Osteoblast (primary cell): Measurements from ENCODE around the gene SLC35F1. TPM values are rescaled to one million over a fixed set of nuclear protein-coding genes. Genes with fewer than 3 reads are reported as not detected.

ENCODE experiments used
- DNase-seq: peaks from one replicate; pipeline ENCODE4 v3.0.0; 2011; ENCODE audit warnings: low spot score, mixed read lengths; ENCODE audit not compliant: insufficient read length; ENCODE audit errors: missing footprints
- H2AFZ ChIP-seq: 2 replicates; pipeline ENCODE4 v1.6.0; 2011; ENCODE audit warnings: mild to moderate bottlenecking, low read length
- H3K27ac ChIP-seq: 2 replicates; pipeline ENCODE4 v1.5.1; 2011; ENCODE audit warnings: mild to moderate bottlenecking, low read depth, low read length, moderate library complexity
- H3K27me3 ChIP-seq: 2 replicates; pipeline ENCODE4 v1.6.0; 2012; ENCODE audit warnings: mild to moderate bottlenecking, control low read depth, inconsistent platforms, low read length, moderate library complexity; ENCODE audit not compliant: insufficient read depth
- H3K36me3 ChIP-seq: 2 replicates; pipeline ENCODE4 v1.5.1; 2011; ENCODE audit warnings: mild to moderate bottlenecking, low read length, control low read depth, moderate library complexity; ENCODE audit not compliant: insufficient read depth
- H3K4me1 ChIP-seq: 2 replicates; pipeline ENCODE4 v1.5.1; 2011; ENCODE audit warnings: mild to moderate bottlenecking, low read length, control low read depth, moderate library complexity; ENCODE audit not compliant: insufficient read depth
- H3K4me2 ChIP-seq: 2 replicates; pipeline ENCODE4 v1.6.0; 2011; ENCODE audit warnings: mild to moderate bottlenecking, low read length; ENCODE audit not compliant: insufficient read depth
- H3K4me3 ChIP-seq: fragments of 200-600 bp; sonication (generic); 3 replicates; pipeline ENCODE4 v1.5.1; 2012; ENCODE audit warnings: mild to moderate bottlenecking, low read length, inconsistent platforms; ENCODE audit not compliant: insufficient read depth
- H3K79me2 ChIP-seq: 2 replicates; pipeline ENCODE4 v1.6.0; 2012; ENCODE audit warnings: mild to moderate bottlenecking, low read length, control low read depth, inconsistent platforms; ENCODE audit not compliant: insufficient read depth
- H3K9me3 ChIP-seq: 2 replicates; pipeline ENCODE4 v1.5.1; 2011; ENCODE audit warnings: low read depth, low read length, control low read depth
- H4K20me1 ChIP-seq: 2 replicates; pipeline ENCODE4 v1.6.0; 2012; ENCODE audit warnings: mild to moderate bottlenecking, low read length, control low read depth; ENCODE audit not compliant: insufficient read depth
- total RNA-seq: library from RNA; depleted of rRNA; stranded (reverse); fragments of >200 nt; gene quantifications from 2 replicates; pipeline ENCODE4 v1.2.3, GENCODE V29; 2012
- TF ChIP-seq, protein P1 (sequence below): IDR thresholded peaks from 2 replicates; pipeline ENCODE4 v1.5.1; 2011; ENCODE audit warnings: mild to moderate bottlenecking, low read depth, low read length, moderate library complexity; ENCODE audit errors: extremely low read depth

SLC35F1 gene
- total RNA-seq, 1 donor: under 0.01 TPM

DNA sequence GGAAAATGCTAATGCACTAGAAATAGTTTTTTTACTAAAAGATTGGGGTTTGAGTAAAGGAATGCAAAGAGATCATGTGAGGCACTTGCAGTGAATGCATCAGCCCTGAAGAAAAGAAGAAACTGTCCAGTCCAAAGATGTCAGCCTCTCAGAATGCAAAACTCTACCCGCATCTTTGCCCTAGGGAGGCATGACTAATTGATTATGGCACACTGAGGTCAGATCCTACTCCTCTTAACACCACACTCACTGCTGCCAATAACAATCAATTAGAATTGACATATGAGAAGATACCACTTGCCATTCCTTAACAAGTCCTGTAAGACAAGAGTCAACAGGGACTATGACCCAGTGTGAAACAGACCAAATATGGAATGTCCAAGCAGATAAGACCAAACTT lies 378.7 kb downstream of the SLC35F1 start:
- TF ChIP-seq, protein P1, sequence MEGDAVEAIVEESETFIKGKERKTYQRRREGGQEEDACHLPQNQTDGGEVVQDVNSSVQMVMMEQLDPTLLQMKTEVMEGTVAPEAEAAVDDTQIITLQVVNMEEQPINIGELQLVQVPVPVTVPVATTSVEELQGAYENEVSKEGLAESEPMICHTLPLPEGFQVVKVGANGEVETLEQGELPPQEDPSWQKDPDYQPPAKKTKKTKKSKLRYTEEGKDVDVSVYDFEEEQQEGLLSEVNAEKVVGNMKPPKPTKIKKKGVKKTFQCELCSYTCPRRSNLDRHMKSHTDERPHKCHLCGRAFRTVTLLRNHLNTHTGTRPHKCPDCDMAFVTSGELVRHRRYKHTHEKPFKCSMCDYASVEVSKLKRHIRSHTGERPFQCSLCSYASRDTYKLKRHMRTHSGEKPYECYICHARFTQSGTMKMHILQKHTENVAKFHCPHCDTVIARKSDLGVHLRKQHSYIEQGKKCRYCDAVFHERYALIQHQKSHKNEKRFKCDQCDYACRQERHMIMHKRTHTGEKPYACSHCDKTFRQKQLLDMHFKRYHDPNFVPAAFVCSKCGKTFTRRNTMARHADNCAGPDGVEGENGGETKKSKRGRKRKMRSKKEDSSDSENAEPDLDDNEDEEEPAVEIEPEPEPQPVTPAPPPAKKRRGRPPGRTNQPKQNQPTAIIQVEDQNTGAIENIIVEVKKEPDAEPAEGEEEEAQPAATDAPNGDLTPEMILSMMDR: no peak
- no peaks in the 10 kb centered on the region for H3K79me2 ChIP-seq
- H3K4me2 ChIP-seq: no peak overlapping the region
- H3K9me3 ChIP-seq: no peaks in the 10 kb centered on the region
- H2AFZ ChIP-seq: no peak overlapping the region
- H3K27ac ChIP-seq: no peak overlapping the region
- DNase-seq: peak; percentile 53
- H3K36me3 ChIP-seq: no peaks in the 10 kb centered on the region
- H3K4me3 ChIP-seq: no peak overlapping the region
- peaks cover 5% of the 10 kb centered on the region for H3K27me3 ChIP-seq
- H4K20me1 ChIP-seq: no peaks in the 10 kb centered on the region
- H3K4me1 ChIP-seq: peaks cover 13% of the 10 kb centered on the region

DNA sequence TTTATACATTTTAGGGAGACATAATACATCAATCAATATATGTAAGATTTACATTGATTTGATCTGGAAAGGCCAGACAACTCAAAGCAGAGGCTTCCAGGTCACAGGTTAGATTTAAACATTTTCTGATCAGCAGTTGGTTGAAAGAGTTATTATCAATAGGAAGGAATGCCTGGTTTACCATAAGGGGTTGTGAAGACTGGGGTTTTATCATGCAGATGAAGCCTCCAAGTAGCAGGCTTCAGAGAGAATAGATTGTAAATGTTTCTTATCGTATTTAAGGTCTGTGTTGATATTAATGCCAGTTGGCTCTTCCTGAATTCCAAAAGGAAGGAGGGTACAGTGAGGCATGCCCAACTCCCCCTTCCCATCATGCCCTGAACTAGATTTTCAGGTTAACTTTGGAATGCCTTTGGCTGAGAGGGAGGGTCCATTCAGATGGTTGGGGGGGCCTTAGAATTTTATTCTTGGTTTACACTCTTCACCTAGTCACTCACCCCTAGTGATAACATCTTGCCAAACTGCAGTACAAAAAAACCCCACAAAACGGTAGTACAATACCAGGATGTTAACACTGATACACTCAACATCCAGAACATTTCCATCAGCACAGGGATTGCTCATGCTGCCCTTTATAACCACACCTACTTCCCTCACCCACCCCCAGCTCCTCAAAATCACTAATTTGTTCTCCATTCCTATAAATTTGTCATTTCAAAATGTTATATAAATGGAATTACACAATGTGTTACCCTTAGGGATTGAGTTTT lies 381.5 kb downstream of the SLC35F1 start:
- TF ChIP-seq, protein P1: peak; percentile 47
- H3K4me2 ChIP-seq: no peak overlapping the region
- no peak for DNase-seq
- no peaks in the 10 kb centered on the region for H3K27me3 ChIP-seq
- H2AFZ ChIP-seq: no peak overlapping the region
- no peaks in the 10 kb centered on the region for H3K9me3 ChIP-seq
- no peaks in the 10 kb centered on the region for H3K36me3 ChIP-seq
- no peaks in the 10 kb centered on the region for H3K79me2 ChIP-seq
- peaks cover 12% of the 10 kb centered on the region for H3K4me1 ChIP-seq
- H3K4me3 ChIP-seq: no peak overlapping the region
- no peak overlapping the region for H3K27ac ChIP-seq
- no peaks in the 10 kb centered on the region for H4K20me1 ChIP-seq

DNA sequence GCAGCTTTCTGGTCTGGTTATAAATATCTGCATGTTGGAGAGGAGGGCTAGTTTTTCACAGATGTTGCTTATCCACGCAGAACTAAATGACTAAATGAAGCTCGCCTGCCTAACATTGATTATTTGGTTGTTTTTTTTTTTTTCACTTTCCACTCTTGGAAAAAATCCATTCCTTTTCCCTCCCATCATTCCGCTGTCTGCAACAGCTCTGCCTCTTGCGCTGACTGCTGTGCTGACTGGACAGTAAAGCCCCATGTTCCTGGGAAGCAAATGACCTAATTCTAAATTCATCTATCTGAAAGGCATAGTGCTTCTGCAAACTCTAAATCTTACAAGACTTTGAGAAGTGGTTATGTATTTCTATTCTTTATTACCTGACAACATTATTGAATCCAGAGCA lies 385.5 kb downstream of the SLC35F1 start:
- Histone ChIP-seq H3K27ac (no peak overlapping the region), H3K36me3 (no peaks in the 10 kb centered on the region), H3K4me3 (no peak overlapping the region), H2AFZ (no peak overlapping the region), H3K9me3 (no peaks in the 10 kb centered on the region), H4K20me1 (no peaks in the 10 kb centered on the region), H3K79me2 (no peaks in the 10 kb centered on the region), H3K4me1 (no peaks in the 10 kb centered on the region), H3K27me3 (no peaks in the 10 kb centered on the region), H3K4me2 (no peak overlapping the region)
- TF ChIP-seq, protein P1: no peak
- DNase-seq: no peak

DNA sequence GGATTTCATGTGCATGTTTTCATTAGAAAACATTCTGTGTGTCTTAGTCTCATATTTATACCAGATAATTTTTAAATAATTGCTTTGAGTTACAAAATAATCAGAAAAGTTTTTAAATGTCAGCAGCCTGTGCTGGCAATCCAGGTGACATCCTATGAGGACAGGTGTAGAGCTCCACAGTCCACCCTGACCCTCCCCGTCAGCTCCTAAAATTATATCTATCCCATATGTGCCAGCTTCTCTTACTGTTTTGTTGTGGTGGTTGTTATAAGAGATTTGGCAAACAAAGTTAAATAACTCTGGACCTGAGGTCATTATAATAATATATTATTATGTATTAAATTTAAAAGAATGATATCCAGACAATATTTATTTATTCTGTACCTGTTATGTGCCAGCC lies 387.8 kb downstream of the SLC35F1 start:
- H3K4me3 ChIP-seq: no peak overlapping the region
- no peak overlapping the region for H3K4me2 ChIP-seq
- TF ChIP-seq, protein P1: no peak
- H3K27ac ChIP-seq: no peak overlapping the region
- no peaks in the 10 kb centered on the region for H3K79me2 ChIP-seq
- no peaks in the 10 kb centered on the region for H3K27me3 ChIP-seq
- H3K4me1 ChIP-seq: peaks cover 4% of the 10 kb centered on the region
- H3K9me3 ChIP-seq: no peaks in the 10 kb centered on the region
- no peaks in the 10 kb centered on the region for H3K36me3 ChIP-seq
- H4K20me1 ChIP-seq: no peaks in the 10 kb centered on the region
- H2AFZ ChIP-seq: no peak overlapping the region
- DNase-seq: no peak
